ENCODE results near the gene TMEM120B.

TMEM120B gene

DNA sequence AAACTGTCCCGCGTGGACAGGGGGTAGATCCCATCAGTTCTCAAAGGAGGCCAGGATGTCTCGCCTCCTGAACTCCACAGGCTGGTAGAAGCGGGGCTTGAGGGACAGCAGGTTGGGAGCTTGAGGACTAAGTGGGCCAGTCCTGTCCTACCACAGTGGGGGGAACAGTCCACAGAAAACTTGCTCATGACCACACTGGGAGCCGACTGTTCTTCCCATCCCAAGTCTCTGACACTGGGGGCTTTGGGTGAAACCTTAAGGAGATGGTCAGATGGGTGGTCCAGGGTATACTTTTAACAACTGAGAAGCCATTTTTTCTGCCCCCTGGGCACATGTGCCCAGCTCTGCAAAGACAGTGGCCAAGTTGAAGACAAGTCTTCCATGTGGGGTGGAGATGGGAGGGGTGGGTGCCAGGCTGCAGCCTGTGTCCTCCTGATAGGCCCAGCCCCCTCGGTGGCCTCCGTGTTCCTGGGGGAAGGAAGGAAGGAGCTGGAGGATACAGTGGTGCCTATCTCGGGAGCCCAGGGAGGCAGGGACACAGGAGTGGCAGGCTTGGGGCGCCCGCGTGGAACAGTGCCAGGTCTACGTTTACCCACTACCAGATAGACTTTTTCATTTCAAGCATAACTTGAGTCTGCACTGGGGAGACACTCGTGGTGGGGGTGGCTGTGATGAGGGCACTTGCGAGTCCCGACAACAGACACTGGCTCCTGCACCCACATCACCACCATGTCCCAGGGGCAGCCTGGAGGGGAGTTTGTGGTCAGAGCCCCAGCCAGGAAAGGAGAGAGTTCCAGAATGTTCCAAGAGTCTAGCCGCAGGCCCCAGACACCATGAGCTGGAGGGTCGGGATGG, 66.2 kb downstream of the TMEM120B start:
- H3K4me3 ChIP-seq (replicated peaks; ENCODE audit: low read depth, low read length), result no peak overlapping the region
- TF ChIP-seq, protein P1, sequence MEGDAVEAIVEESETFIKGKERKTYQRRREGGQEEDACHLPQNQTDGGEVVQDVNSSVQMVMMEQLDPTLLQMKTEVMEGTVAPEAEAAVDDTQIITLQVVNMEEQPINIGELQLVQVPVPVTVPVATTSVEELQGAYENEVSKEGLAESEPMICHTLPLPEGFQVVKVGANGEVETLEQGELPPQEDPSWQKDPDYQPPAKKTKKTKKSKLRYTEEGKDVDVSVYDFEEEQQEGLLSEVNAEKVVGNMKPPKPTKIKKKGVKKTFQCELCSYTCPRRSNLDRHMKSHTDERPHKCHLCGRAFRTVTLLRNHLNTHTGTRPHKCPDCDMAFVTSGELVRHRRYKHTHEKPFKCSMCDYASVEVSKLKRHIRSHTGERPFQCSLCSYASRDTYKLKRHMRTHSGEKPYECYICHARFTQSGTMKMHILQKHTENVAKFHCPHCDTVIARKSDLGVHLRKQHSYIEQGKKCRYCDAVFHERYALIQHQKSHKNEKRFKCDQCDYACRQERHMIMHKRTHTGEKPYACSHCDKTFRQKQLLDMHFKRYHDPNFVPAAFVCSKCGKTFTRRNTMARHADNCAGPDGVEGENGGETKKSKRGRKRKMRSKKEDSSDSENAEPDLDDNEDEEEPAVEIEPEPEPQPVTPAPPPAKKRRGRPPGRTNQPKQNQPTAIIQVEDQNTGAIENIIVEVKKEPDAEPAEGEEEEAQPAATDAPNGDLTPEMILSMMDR (IDR thresholded peaks at IDR 0.05; ENCODE audit: low read depth, low read length, missing control alignments), result no peak
- DNase-seq (ENCODE audit: extremely low read depth, low read depth), result no peak

DNA sequence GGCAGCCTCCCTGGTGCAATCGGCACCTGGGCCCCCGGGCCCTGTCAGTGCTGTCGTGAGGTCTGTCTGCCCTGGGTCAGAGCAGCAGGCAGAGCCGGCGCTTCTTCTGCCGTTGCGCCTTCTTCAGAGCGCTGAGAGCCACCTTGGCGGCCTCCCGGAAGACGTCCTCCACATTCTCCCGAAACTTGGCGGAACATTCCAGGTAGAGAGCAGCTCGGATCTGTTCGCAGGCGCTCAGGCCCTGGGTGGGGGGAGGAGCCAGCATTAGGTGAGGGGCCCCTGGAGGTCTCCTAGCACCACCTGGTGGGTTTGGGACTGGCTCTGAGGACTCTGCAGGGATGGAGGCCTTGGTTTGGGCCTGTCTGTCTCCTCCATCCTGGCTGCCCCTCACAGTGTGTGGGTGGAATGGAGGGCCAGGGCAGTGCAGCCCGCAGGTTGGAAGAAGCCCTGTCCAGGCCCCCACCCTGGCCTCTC, 66.9 kb downstream of the TMEM120B start:
- TF ChIP-seq, protein P1 (IDR thresholded peaks at IDR 0.05; ENCODE audit: low read depth, low read length, missing control alignments), result no peak
- H3K4me3 ChIP-seq (replicated peaks; ENCODE audit: low read depth, low read length), result no peak overlapping the region
- DNase-seq (ENCODE audit: extremely low read depth, low read depth), result no peak

DNA sequence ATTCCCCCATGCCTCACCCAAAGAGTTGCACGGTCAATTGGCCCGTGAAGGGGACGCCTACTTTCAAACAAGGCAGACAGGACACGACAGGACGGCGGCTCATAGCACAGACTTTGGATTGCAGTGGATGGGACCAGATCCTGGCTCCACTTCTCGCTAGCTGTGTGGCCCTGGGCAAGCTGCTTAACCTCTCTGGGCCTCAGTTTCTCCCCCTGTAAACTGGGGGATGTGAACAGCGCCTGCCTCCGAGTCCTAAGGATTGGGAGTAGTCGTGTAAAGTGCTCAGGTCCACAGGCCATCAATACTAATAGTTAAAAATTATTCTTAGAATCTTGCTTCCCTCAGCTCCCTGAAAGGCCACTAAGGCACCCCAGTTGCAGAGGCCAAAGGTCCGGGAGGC, 67.9 kb downstream of the TMEM120B start:
- no peak for DNase-seq (ENCODE audit: extremely low read depth, low read depth)
- H3K4me3 ChIP-seq (replicated peaks; ENCODE audit: low read depth, low read length), result no peak overlapping the region
- TF ChIP-seq, protein P1 (IDR thresholded peaks at IDR 0.05; ENCODE audit: low read depth, low read length, missing control alignments), result no peak

DNA sequence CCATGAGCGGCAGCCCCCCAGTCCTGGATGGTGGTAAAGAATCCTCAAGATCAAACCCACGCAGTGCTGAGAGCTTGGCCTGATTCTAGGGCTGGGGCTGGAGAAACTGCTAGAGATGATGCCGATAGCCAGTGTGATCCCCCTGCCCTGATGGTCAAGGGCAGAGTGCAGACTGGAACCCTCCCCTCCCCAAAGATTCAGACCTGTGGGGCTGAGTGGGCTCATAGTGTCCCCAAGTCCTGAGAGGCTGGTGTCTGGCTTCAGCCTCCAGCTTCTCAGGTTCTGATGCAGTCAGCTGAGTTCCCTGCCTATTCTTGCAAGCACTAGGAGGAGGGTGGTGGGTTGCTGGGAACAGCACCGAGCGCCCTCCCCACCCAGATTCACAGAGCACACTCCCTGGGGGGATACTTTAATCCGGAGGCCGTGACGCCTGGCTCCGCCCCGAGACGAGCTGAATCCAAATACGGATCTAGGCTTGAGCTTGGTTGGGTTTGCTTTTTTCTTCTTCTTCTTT, 69.0 kb downstream of the TMEM120B start:
- TF ChIP-seq, protein P1 (IDR thresholded peaks at IDR 0.05; ENCODE audit: low read depth, low read length, missing control alignments), result no peak
- no peak for DNase-seq (ENCODE audit: extremely low read depth, low read depth)
- no peak overlapping the region for H3K4me3 ChIP-seq (replicated peaks; ENCODE audit: low read depth, low read length)

DNA sequence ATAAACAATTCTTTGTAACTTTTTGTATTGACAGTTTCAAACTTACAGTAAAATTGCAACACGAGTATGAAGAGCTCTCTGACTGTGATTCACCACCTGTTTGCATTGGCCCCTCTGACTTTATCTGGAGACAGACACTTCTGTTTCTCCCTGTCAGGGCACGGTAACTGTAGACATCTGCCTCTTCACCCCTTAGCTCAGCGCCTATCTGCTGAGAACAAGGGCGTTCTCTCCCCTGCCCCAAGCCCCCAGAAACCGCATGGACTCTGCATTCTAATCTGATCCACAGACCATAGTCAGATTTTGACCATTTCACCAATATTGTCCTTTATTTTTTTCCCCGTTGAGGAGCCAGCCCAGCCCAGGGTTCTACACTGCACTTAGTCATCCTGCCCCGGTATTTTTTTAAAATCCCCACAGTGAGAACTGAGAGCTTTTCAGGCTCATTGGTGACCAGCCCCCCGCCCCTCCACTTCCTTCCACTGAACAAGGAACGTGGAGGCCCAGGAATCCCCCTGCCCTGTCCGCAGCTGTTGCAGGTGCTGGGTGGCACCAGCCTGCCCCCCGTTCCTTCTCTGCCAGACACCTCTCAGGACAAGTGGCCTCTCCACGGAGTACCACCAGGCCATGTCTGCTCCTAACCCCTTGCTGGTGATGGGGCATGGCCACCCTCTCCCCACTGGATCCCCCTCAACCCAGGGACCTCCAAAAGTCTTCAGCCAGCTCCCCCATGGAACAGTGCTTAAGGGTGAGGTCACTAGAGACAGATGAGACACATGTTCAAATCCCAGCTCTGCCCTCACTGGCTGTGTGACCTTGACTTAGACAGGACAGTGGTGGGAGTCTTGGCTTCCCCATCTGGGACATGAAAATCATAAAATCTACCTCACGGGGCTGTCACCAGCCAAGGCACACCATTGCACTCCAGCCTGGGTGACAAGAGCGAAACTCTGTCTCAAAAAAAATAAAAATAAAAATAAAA, 69.7 kb downstream of the TMEM120B start:
- no peak overlapping the region for H3K4me3 ChIP-seq (replicated peaks; ENCODE audit: low read depth, low read length)
- no peak for DNase-seq (ENCODE audit: extremely low read depth, low read depth)
- TF ChIP-seq, protein P1 (IDR thresholded peaks at IDR 0.05; ENCODE audit: low read depth, low read length, missing control alignments), result no peak

DNA sequence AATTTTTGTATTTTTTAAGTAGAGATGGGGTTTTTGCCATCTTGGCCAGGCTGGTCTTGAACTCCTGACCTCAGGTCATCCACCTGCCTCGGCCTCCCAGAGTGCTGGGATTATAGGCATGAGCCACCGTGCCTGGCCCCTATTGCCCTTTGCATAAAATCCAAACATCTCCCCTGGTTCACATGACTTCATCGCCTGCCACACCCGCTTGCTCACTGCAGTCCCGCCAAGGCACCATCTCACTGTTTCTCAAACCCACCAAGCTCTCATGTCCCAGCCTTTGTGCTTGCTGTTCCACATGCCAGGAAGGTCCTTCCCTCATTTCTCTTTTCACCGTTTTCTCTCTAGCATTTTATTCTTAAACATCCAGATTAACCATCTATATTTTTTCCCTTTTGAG, 71.2 kb downstream of the TMEM120B start:
- DNase-seq (ENCODE audit: extremely low read depth, low read depth), result no peak
- TF ChIP-seq, protein P1 (IDR thresholded peaks at IDR 0.05; ENCODE audit: low read depth, low read length, missing control alignments), result no peak
- H3K4me3 ChIP-seq (replicated peaks; ENCODE audit: low read depth, low read length), result no peak overlapping the region

Data from HFF-Myc (cell line).